Measurements from ENCODE around the gene GFM2. TPM values are rescaled to one million over a fixed set of nuclear protein-coding genes. Genes with fewer than 3 reads are reported as not detected.
A peak's percentile ranks its signal among the peaks of the same experiment; 100 is the strongest.
"Not testable (repeated sequence)": the region's sequence is repeated elsewhere in the genome, so short reads cannot be mapped to it uniquely, and the experiment has no call there.

Gene GFM2, protein sequence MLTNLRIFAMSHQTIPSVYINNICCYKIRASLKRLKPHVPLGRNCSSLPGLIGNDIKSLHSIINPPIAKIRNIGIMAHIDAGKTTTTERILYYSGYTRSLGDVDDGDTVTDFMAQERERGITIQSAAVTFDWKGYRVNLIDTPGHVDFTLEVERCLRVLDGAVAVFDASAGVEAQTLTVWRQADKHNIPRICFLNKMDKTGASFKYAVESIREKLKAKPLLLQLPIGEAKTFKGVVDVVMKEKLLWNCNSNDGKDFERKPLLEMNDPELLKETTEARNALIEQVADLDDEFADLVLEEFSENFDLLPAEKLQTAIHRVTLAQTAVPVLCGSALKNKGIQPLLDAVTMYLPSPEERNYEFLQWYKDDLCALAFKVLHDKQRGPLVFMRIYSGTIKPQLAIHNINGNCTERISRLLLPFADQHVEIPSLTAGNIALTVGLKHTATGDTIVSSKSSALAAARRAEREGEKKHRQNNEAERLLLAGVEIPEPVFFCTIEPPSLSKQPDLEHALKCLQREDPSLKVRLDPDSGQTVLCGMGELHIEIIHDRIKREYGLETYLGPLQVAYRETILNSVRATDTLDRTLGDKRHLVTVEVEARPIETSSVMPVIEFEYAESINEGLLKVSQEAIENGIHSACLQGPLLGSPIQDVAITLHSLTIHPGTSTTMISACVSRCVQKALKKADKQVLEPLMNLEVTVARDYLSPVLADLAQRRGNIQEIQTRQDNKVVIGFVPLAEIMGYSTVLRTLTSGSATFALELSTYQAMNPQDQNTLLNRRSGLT
- total RNA-seq = 29.4 and 29.8 TPM in 2 replicates

DNA sequence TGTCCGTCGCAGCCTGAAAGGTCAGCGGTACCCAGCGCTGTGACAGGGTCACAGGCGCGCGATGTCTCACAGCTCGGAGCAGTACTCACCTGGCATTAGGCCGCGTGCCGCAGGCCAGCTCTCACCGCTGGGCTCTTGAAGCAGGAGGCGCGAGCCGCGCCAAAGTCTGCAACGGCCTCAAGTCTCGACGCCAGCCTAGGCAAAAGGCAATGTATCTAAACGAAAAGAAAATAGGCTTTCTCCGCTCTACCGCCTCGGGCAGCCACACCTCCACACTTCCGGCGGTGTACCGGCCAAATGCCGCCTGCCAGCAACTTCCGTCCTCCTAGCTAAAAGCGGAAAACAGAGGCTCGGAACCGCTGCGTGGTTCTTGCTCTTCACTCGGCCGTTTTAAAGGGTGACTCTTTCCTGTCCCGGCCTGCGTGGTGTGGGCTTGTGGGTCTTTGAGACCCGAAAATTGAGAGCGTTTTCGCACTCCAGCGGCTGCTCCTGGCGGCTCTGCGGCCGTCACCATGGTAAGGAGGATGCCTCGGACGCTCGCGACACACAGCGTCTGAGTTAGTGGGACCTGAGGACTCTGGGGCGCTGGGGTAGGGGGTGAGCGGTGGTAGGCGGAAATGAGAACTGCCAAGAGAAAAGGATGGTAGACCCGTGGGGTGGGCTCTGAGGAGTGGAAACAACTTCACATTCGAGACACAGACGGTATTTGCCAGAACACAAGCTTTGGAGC lies at the start of gene GFM2, which contains the start of gene NSA2:
Gene GFM2 (minus strand): TSS at position 269 of the 730 bp plus-strand sequence. CDS start 3,375 bp downstream, outside the sequence.
Gene NSA2 (plus strand): TSS at position 401 of the 730 bp plus-strand sequence. CDS start 112 bp downstream, at position 513.
- peak; percentile 91 to 96 for DNase-seq (ENCODE audit: low read depth in 2 of 2)

DNA sequence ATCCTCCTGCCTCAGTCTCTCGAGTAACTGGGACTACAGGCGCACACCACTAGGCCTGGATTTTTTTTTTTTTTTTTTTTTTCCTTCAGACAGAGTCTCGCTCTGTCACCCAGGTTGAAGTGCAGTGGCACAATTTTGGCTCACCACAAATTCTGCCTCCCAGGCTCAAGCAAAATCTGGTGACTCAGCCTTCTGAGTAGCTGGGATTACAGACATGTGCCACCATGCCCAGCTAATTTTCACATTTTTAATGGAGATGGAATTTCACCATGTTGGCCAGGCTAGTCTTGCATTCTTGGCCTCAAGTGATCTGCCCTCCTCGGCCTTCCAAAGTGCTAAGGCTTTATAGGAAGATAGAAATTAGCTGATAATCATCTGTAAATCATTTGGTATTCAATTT lies 44.0 kb upstream of the GFM2 start:
- no peak for DNase-seq (ENCODE audit: low read depth in 2 of 2)

DNA sequence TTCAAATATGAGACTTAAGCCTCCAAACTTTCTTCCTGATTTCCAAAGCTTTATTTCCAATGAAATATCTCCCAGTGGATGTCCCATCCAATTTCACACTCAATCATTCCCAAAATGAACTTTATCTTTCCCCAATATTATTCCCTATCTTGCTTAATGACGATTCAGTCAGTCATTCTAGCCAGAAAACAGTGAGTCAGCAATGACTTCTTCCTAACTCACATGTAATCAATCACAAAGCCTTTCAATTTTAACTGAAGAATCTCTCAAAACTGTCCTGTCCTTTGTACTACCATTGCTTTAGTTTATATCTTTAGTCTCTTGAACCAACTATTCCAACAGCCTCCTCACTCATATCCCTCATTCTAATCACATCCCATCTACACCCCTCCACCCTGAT lies 35.0 kb upstream of the GFM2 start:
- no peak for DNase-seq (ENCODE audit: low read depth in 2 of 2)

DNA sequence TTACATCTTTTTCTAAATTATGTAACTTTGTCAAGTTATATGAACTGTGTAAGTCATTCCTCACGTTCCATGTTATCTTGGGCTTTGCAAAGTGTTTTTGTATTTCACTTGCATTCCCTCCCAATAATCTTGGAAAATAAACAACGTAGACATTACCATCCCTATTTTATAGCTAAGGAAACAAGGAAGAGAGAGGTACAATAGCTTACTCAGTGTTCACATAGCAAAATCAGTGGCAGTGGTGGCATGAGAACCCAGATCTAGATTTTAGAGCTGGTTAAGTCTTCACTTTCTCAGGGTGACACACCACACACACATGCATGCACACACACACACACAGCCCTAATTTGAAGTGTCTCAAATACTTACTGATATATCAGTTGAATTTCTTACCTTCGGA lies 34.3 kb upstream of the GFM2 start:
- DNase-seq (ENCODE audit: low read depth in 2 of 2) = no peak

DNA sequence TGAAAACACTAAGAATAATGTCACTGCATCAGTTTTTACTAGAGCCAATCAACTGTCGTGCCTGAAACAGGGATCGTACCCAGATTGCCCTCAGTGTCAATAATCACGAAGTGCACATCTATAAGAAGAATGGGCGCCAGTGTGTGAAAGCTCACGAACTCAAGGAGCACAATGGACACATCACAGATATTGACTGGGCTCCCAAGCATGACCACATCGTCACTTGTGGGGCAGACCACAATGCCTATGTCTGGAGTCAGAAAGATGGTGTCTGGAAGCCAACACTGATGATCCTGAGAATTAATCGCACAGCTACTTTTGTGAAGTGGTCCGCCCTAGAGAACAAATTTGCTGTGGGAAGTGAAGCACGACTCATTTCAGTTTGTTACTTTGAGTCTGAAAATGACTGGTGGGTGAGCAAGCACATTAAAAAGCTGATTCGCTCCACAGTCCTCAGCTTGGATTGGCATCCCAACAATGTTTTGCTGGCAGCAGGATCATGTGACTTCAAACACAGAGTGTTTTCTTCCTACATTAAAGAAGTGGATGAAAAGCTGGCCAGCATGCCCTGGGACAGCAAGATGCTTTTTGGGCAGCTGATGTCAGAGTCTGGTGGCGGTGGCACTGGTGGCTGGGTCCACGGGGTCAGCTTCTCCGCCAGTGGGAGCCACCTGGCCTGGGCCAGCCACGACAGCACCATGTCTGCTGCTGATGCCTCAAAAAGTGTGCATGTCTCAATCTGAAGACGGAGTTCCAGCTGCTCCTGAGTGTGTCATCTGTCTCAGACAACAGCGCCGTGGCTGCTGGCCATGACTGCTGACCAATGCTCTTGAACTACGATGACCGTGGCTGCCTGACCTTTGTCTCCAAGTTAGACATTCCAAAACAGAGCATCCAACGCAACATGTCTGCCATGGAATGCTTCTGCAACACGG lies 32.3 kb upstream of the GFM2 start:
- no peak for DNase-seq (ENCODE audit: low read depth in 2 of 2)

DNA sequence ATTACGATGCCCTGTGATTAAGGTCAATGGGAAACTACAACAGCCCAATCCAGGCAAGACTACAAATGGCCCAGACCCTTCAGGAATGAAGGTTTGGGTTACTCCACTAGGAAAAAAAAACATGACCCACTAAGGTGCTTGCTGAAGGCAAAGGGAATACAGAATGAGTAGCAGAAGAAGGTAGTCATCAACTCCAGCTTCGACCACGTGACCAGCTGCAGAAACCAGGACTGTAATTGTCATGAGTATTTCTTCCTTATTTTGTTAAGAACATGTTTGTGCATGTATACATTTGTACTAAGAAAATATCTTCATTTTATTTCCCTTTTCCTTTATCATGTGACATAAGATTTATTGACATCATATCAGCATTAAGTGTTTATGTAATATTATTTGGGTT lies 24.8 kb upstream of the GFM2 start:
- DNase-seq (ENCODE audit: low read depth in 2 of 2) = not testable (repeated sequence)

DNA sequence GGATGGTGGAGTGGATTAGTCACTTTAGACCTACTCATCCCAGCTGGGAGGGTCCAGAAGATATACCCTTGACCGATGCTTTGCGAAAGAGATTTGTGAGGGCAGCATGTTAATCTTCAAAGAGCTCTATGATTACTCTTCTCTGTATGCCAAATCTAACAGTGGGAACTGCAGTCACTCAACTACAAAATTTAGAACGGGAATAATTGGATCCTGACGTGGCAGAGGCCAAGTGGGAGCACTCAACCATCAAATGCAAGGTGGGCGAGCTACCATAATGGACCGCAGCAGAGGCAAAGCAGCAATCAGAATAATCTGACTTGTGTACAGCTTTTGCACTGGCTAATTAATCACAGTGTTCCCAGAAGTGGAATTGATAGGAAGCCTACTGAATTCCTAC lies 20.5 kb upstream of the GFM2 start:
- DNase-seq (ENCODE audit: low read depth in 2 of 2) = no peak

DNA sequence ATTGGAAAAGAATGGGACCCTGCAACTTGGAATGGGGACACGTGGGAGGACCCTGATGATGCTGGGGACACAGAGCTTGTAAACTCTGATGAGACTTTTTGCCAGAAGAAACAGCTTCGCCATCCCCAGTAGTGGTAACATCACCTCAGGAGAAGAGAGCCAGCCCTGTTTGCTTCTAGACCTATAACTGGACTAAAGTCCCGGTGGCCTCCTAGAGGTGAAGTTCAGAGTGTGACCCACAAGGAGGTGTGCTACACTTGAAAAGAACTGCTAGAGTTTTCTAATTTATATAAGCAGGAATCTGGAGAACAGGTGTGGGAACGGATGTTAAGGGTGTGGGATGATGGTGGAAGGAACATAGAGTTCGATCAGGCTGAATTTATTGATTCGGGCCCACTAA lies 19.9 kb upstream of the GFM2 start:
- no peak for DNase-seq (ENCODE audit: low read depth in 2 of 2)

DNA sequence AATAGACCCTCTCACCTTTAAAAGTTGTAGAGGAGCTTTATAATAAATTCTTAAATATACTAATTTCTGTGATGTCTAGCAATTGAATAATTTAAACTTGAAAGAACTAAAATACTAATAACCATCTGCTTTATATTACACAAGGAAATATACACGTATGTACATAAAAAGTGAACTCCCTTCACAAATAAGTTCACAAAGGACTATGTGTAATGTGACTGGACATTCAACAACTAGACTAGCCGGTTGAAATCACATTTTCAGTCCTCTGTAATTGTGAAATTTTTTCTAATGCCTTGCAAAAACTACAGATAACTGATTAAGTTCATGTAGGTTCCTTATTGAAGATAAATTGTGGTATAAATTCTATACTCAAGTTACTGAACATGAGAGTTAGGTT lies 11.7 kb upstream of the GFM2 start:
- DNase-seq (ENCODE audit: low read depth in 2 of 2) = no peak

DNA sequence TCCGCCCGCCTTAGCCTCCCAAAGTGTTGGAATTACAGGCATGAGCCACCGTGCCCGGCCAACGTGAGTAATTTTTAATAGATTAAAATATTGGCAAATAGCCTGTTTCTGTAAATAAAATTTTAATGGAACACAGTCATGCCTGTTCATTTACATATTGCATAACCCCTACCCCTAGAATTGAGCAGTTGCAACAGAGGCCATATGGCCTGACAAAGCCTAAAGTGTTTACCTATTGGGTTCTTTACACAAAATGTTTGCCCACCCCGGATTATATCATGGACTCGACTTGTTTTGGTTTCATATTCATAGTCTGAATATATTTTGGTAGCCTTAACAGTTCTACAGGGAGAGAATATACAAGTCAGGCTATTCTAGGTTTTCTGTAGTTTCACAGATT lies 5.4 kb upstream of the GFM2 start:
- DNase-seq (ENCODE audit: low read depth in 2 of 2) = no peak

DNA sequence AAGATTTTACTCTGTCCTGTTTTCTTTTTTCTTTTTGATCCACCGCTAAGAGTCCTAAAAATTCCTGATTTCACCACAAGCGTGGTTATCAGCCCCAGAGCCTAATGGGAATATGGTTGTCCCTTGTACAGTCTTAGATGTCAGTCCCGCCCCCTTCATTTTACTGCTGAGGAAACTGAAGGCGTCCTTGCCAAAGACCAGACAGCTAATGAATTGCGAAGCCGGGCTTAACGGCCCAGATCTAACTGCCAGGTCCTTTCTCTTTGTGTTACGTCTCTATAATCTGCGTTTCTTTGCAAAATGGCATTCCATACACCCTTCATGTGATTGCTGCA lies 629 bp upstream of the GFM2 start:
- DNase-seq (ENCODE audit: low read depth in 2 of 2) = peak in 1 of 2 donors; percentile 53

DNA sequence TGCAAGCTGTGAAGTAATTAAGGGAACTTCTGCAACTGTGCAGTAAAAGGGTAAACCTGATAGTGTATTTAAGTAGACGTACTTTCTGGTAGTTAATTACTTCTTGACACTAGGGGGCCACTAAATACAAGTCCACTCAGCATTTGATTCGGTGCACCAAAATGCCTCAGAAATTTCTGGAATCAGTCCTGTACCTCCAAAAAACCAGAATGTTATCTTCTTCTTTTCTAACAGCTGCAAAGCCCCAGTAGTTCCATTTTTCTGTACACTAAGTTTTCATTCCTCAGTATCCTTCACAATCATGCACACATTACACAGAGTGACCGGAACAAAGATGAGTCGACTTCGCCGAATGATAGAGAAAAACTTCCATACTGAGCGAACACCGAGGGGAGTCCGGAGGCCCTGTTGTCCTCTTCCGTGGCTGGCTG lies 484 bp downstream of the GFM2 start:
- DNase-seq (ENCODE audit: low read depth in 2 of 2) = peak; percentile 47 to 58

DNA sequence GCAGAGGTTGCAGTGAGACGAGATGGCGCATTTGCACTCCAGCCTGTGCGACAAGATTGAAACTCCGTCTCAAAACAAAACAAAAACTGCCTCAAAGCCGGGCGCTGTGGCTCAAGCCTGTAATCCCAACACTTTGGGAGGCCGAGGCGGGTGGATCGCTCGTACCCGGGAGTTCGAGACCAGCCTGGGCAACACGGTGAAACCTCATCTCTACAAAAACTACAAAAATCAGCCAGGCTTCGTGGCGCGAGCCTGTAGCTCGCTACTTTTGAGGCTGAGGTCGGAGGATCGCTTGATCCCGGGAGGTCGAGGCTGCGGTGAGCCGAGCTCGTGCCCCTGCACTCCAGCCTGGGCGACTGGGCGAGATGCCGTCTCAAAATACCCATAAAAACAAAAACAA lies 988 bp downstream of the GFM2 start:
- DNase-seq (ENCODE audit: low read depth in 2 of 2) = no peak

DNA sequence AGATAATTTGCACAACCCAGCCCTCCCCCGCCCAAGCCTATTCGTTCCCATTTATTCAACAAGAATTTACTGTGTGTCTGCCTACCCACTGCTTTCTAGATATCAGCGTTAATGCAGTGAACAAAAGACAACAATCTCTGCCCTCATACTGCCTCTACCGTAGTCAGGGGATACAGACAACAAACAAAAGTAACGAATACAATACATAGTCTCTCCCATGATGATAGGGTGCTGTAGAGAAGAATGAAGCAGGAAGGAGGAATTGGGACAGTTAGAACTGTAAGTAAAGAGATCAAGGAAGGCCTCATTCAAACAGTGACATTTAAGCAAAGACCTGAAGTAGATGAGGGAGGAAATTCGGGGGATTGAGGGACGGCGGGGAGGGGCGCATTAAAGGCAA lies 1.7 kb downstream of the GFM2 start:
- DNase-seq (ENCODE audit: low read depth in 2 of 2) = peak in 1 of 2 donors; percentile 41

DNA sequence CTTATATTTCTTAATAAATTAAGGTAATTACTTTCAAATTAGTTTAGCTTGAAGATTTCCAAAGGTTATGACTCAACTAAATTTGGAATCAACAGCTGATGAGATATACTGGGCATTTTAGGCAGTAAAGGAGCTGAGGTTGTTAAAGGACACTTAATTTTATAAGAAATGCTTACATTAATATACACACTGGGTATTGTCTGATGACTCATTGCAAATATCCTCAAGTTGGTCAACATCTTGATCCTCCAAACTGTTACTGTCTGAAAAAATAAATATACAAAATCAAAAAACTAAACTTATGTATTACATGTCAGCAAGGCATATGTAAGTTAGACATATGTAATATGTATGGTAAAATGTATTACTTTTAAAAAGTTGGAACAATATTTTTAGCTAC lies 3.4 kb downstream of the GFM2 start:
- DNase-seq (ENCODE audit: low read depth in 2 of 2) = no peak

DNA sequence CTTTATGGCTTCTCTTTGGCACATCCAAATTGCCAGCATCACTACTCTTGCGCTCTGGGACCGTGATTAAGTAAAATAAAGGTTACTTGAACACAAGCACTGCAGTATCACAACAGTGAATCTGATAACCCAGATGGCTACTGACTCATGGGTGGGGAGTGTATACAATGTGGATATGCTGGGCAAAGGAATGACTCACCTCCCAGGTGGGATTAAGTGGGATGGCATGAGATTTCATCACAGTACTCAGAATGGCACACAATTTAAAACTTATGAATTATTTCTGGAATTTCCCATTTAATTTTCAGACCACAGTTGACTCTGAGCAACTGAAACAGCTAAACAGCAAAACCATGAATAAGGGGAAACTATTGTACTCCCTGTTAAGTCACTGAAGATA lies 4.3 kb downstream of the GFM2 start:
- peak in 1 of 2 donors; percentile 61 for DNase-seq (ENCODE audit: low read depth in 2 of 2)

DNA sequence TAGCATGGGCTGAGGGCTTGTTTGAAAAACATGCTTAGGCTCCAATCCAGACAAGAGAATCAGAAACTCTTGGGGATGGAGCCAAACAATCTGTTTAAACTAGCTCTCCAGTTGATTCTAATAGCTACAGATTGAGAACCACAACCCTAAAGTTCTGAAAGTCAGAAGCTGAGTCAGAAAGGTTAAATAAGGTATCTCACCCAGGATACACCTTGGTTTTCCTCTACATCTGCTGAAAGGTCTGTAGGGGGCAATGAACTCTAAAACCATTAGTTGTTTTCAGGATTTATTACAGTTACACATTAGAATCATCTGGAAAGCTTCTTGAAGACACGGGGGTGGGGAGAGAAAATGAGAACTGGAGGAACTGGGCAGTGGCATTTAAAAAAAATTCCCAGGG lies 5.7 kb downstream of the GFM2 start:
- no peak for DNase-seq (ENCODE audit: low read depth in 2 of 2)

DNA sequence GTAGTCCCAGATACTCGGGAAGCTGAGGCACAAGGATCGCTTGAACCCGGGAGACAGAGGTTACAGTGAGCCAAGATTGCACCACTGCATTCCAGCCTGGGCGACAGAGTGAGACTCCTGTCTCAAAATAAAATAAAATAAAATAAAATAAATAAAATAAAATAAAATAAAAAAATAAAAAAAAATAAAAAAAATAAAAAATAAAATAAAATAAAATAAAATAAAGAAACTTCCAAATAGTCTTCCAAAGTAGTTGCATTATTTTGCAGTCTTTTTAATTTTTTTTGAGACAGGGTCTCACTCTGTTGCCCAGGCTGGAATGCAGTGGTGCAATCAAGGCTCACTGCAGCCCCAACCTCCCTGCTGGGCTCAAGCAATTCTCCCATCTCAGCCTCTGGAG lies 18.2 kb downstream of the GFM2 start:
- DNase-seq (ENCODE audit: low read depth in 2 of 2) = not testable (repeated sequence)

DNA sequence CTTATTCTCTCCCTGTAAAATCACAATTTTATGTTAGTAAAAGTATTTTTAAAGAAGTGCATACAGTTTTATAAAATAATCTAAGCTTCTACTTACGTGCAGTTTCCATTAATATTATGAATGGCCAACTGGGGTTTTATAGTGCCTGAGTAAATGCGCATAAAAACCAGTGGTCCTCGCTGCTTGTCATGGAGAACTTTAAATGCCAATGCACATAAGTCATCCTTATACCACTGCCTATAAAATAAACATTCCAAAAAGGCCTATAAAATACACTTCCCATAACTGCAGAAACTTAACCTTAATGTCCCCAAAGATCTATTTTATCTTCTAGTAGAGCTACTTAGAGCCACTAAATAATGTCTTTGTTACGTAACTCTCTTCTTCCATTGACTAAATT lies 28.5 kb downstream of the GFM2 start:
- DNase-seq (ENCODE audit: low read depth in 2 of 2) = no peak

DNA sequence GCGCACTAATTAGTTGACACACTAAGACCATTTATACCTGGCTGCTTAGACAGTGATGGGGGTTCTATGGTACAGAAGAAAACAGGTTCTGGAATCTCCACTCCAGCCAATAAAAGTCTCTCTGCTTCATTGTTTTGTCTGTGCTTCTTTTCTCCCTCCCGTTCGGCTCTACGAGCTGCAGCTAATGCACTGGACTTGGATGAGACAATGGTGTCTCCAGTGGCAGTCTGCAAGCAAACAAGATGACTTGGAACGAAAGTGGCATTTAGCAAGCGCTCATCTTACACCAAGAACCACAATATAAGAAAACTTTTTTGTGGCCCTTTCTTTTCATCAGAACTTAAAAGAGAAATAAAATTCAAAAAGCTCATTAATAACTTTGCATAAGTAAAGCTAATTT lies 30.2 kb downstream of the GFM2 start:
- no peak for DNase-seq (ENCODE audit: low read depth in 2 of 2)

DNA sequence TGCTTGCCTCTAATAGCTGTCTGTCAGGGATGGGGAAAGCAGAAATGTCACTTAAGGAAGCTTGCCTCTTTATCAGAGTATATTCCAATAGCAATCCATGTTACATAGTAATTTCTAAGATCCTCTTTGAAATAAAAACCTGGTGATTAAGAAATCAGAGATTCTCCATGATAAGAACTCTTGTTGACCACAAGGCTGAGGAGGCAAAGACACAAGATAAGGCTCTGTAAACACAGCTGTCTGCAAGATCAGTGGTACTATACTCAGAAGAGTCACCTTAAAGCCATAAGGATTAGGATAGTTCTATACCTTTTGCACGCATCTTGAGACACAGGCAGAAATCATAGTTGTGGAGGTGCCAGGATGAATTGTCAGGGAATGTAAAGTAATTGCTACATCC lies 41.6 kb downstream of the GFM2 start:
- DNase-seq (ENCODE audit: low read depth in 2 of 2) = no peak
